ENCODE data around the gene GPC3.

The GPC3 gene

DNA sequence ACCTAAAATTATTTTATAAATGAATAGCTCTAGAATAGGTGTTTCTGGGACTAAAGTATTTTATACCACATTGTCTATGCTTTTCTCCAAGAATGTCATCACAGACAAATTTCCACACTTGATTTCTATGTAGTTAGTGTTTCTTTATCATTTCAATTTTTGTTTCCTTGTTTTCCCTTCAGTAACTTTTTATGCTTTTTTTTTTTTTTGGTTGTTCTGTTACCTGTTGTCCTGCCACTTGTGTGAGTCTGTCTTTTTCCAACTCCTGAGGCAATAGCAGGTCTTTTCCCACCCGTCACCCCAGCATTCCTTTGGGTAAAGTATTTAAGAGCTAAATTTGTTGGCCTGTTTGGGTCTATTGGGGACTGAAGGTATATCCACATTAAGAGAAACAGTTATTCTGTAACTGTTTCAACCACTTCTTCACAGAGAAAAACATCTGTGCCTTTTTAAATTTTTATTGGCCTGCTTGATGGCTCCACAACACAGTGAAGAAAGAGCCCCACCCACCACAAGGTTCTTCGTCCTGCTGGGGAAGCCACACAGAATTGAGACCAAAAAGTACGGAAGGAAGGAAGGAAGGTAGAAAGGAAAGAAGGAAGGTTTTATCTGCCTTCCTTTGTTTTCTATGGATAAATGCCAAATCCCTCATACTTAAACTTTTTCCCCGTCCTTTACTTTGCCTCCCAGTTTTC, 17.7 kb upstream of the GPC3 start:
- H3F3A ChIP-seq (ENCODE audit: insufficient read depth, low read length) = no peaks in the 10 kb centered on the region
- no peaks in the 10 kb centered on the region for H3K9me3 ChIP-seq (ENCODE audit: low read length)
- no peak overlapping the region for H3K4me3 ChIP-seq (ENCODE audit: low read depth, low read length, poor library complexity, severe bottlenecking)
- H3K4me2 ChIP-seq (ENCODE audit: low read length) = no peak overlapping the region
- no peak overlapping the region for H2AFZ ChIP-seq (ENCODE audit: low read length)
- TF ChIP-seq, protein P1, sequence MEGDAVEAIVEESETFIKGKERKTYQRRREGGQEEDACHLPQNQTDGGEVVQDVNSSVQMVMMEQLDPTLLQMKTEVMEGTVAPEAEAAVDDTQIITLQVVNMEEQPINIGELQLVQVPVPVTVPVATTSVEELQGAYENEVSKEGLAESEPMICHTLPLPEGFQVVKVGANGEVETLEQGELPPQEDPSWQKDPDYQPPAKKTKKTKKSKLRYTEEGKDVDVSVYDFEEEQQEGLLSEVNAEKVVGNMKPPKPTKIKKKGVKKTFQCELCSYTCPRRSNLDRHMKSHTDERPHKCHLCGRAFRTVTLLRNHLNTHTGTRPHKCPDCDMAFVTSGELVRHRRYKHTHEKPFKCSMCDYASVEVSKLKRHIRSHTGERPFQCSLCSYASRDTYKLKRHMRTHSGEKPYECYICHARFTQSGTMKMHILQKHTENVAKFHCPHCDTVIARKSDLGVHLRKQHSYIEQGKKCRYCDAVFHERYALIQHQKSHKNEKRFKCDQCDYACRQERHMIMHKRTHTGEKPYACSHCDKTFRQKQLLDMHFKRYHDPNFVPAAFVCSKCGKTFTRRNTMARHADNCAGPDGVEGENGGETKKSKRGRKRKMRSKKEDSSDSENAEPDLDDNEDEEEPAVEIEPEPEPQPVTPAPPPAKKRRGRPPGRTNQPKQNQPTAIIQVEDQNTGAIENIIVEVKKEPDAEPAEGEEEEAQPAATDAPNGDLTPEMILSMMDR (IDR thresholded peaks at IDR 0.05; ENCODE audit: low read length) = no peak
- no peak for TF ChIP-seq EZH2 (IDR thresholded peaks at IDR 0.05; ENCODE audit: borderline replicate concordance, low read length)
- no peak overlapping the region for H3K27ac ChIP-seq (ENCODE audit: low read depth, low read length, poor library complexity, severe bottlenecking)
- H3K9ac ChIP-seq (ENCODE audit: low read length) = no peak overlapping the region
- no peaks in the 10 kb centered on the region for H3K9me2 ChIP-seq (ENCODE audit: low read depth, low read length)
- no peaks in the 10 kb centered on the region for H3K79me2 ChIP-seq (ENCODE audit: insufficient read depth, low read length)
- H3K36me3 ChIP-seq (ENCODE audit: insufficient read depth, low read length) = no peaks in the 10 kb centered on the region
- H4K20me1 ChIP-seq (ENCODE audit: insufficient read depth, low read length) = no peaks in the 10 kb centered on the region
- H3K27me3 ChIP-seq (ENCODE audit: insufficient read depth, low read length) = no peaks in the 10 kb centered on the region
- H3K4me1 ChIP-seq (ENCODE audit: insufficient read depth, low read length, severe bottlenecking) = no peaks in the 10 kb centered on the region

DNA sequence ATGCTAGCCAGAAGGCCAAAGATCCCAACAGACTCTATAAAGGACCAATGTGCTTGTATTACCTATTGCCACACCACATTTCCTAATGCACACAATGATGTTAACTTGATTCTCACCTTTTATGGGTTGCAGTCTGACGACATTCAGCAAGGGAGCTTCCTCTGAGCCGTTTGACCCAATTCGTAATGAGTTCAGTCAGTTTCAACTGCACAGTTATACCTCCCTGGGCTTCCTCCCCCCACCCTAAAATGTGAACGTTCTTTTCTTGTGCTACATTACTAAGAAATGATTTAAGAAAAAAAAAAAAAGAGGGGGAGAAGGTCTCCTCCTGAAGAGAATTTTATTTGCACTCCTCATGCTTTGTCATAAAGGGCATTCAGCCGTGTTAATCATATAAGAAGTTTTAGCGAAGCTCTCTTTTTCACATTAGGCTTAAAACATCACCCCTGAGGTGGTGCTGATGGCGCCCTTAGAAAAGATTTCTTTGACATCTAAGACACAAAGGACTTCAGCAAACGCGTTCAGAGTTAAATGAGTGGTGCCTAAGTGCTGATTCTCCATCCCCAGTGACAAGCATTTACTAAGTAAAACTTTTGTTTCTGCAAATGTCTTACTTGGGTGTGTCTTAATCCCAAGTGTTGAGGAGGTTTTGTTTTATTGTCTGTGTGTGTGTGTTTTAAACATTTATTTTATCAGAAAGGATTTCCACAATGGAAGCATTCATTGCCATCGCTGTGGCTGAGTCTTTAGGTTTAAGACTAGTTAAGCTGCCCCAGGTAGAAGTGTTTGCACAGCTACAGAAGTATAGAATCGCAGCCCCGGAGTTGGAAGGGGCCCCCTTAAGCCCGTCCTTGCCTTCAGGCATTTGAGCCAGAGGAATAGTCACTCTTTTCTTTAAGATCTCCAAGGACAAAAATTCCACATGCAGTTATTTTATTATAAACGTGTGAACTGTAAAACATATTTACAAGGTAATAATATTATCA, 15.2 kb upstream of the GPC3 start:
- Histone ChIP-seq H3K27ac (ENCODE audit: low read depth, low read length, poor library complexity, severe bottlenecking) (no peak overlapping the region), H3K9me3 (ENCODE audit: low read length) (no peaks in the 10 kb centered on the region), H3K9me2 (ENCODE audit: low read depth, low read length) (no peaks in the 10 kb centered on the region), H3K9ac (ENCODE audit: low read length) (no peak overlapping the region), H3F3A (ENCODE audit: insufficient read depth, low read length) (no peaks in the 10 kb centered on the region), H3K4me3 (ENCODE audit: low read depth, low read length, poor library complexity, severe bottlenecking) (no peak overlapping the region), H3K4me2 (ENCODE audit: low read length) (no peak overlapping the region), H3K36me3 (ENCODE audit: insufficient read depth, low read length) (no peaks in the 10 kb centered on the region), H2AFZ (ENCODE audit: low read length) (no peak overlapping the region), H3K4me1 (ENCODE audit: insufficient read depth, low read length, severe bottlenecking) (no peaks in the 10 kb centered on the region), H3K27me3 (ENCODE audit: insufficient read depth, low read length) (no peaks in the 10 kb centered on the region), H3K79me2 (ENCODE audit: insufficient read depth, low read length) (no peaks in the 10 kb centered on the region), H4K20me1 (ENCODE audit: insufficient read depth, low read length) (no peaks in the 10 kb centered on the region)
- TF ChIP-seq, protein P1 (IDR thresholded peaks at IDR 0.05; ENCODE audit: low read length) = no peak
- TF ChIP-seq EZH2 (IDR thresholded peaks at IDR 0.05; ENCODE audit: borderline replicate concordance, low read length) = no peak

DNA sequence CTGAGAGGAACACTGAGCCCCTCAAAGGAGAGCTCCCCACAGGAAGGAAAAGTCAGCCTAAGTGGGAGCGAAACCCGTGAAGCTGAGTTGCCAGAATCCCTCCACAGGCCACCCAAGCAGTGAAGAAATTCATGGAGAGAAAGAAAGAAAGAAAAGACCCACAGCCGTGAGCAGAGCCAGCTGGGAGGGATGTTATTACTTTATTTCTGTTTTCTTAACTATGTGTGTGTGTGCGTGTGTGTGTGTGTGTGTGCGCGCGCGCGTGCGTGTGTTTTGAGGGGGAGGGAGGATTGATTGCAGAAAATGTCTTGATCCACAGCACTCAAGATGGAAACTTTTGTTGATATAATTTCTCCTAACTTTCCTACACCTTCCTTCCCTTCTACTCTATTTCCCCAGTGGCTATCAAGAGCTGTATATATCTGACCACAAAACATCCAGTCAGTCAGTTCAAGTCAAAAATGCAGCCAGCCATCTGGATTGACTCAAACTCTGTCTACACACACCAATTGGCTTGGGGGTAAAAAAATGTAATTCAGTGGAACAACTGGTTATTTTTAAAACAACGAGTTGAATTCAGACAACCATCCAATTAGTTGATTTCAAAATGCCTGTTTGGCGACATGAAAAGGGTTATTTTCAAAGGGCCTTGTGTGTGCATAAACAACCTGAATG, 13.8 kb upstream of the GPC3 start:
- no peak overlapping the region for H3K27ac ChIP-seq (ENCODE audit: low read depth, low read length, poor library complexity, severe bottlenecking)
- H3K4me3 ChIP-seq (ENCODE audit: low read depth, low read length, poor library complexity, severe bottlenecking) = no peak overlapping the region
- H3K36me3 ChIP-seq (ENCODE audit: insufficient read depth, low read length) = no peaks in the 10 kb centered on the region
- H2AFZ ChIP-seq (ENCODE audit: low read length) = no peak overlapping the region
- H3K4me1 ChIP-seq (ENCODE audit: insufficient read depth, low read length, severe bottlenecking) = no peaks in the 10 kb centered on the region
- H3K4me2 ChIP-seq (ENCODE audit: low read length) = no peak overlapping the region
- H3K9me2 ChIP-seq (ENCODE audit: low read depth, low read length) = no peaks in the 10 kb centered on the region
- no peaks in the 10 kb centered on the region for H3K79me2 ChIP-seq (ENCODE audit: insufficient read depth, low read length)
- H3K27me3 ChIP-seq (ENCODE audit: insufficient read depth, low read length) = no peaks in the 10 kb centered on the region
- no peak overlapping the region for H3K9ac ChIP-seq (ENCODE audit: low read length)
- H4K20me1 ChIP-seq (ENCODE audit: insufficient read depth, low read length) = no peaks in the 10 kb centered on the region
- H3F3A ChIP-seq (ENCODE audit: insufficient read depth, low read length) = no peaks in the 10 kb centered on the region
- no peak for TF ChIP-seq EZH2 (IDR thresholded peaks at IDR 0.05; ENCODE audit: borderline replicate concordance, low read length)
- TF ChIP-seq, protein P1 (IDR thresholded peaks at IDR 0.05; ENCODE audit: low read length) = no peak
- no peaks in the 10 kb centered on the region for H3K9me3 ChIP-seq (ENCODE audit: low read length)
